Lung microvascular endothelial cell (primary cell): ENCODE measurements around the gene SETD2. TPM values are rescaled to one million over a fixed set of nuclear protein-coding genes. Genes with fewer than 3 reads are reported as not detected.
"Not testable (repeated sequence)": the region's sequence is repeated elsewhere in the genome, so short reads cannot be mapped to it uniquely, and the experiment has no call there.

ENCODE experiments used
- DNase-seq, 2 donors: peaks; one replicate each; pipeline versions ENCODE4 v3.0.0 to v3.0.0-alpha.2; 2010; ENCODE audit warnings: low read depth in 2 of 2
- total RNA-seq: library from RNA; depleted of rRNA; stranded (reverse); fragments of >200 nt; gene quantifications from 2 replicates; pipeline ENCODE4 v1.2.1, GENCODE V29; 2014

SETD2 gene
- total RNA-seq, 1 donor from 2014 or later: 24.4 TPM

- no peak for DNase-seq
Observed at GRCh38 chr3:47103619-47104018, 60.3 kb downstream of the SETD2 start.

- no peak for DNase-seq
Observed at GRCh38 chr3:47102081-47102600, 61.8 kb downstream of the SETD2 start.

- peak in 1 of 2 donors; percentile 3 for DNase-seq
Observed at GRCh38 chr3:47098910-47099309, 65.0 kb downstream of the SETD2 start.

GRCh38 chr3:47097864-47098263 lies 66.0 kb downstream of the SETD2 start:
- DNase-seq: no peak

GRCh38 chr3:47096959-47097358 lies 67.0 kb downstream of the SETD2 start:
- peak in 1 of 2 donors; percentile 44 for DNase-seq

GRCh38 chr3:47092090-47092489 lies 71.8 kb downstream of the SETD2 start:
- DNase-seq: no peak

GRCh38 chr3:47089630-47090029 lies 74.3 kb downstream of the SETD2 start:
- DNase-seq: no peak

GRCh38 chr3:47086071-47086470 lies 77.8 kb downstream of the SETD2 start:
- DNase-seq: no peak

- no peak for DNase-seq
Observed at GRCh38 chr3:47083786-47084185, 80.1 kb downstream of the SETD2 start.

GRCh38 chr3:47082519-47082918 lies 81.4 kb downstream of the SETD2 start:
- DNase-seq: no peak

- no peak for DNase-seq
Observed at GRCh38 chr3:47079432-47079831, 84.5 kb downstream of the SETD2 start.

GRCh38 chr3:47073685-47074084 lies 90.2 kb downstream of the SETD2 start:
- no peak for DNase-seq

- DNase-seq: no peak
Observed at GRCh38 chr3:47070770-47071169, 93.1 kb downstream of the SETD2 start.

GRCh38 chr3:47066259-47066658 lies 97.7 kb downstream of the SETD2 start:
- DNase-seq: not testable (repeated sequence)

- no peak for DNase-seq
Observed at GRCh38 chr3:47065681-47066080, 98.2 kb downstream of the SETD2 start.

- DNase-seq: no peak
Observed at GRCh38 chr3:47065058-47065457, 98.9 kb downstream of the SETD2 start.

- no peak for DNase-seq
Observed at GRCh38 chr3:47057212-47057671, 106.7 kb downstream of the SETD2 start.

- no peak for DNase-seq
Observed at GRCh38 chr3:47056705-47057104, 107.2 kb downstream of the SETD2 start.

GRCh38 chr3:47054412-47054811 lies 109.5 kb downstream of the SETD2 start:
- DNase-seq: peak in 1 of 2 donors; percentile 19

GRCh38 chr3:47047673-47048072 lies 116.2 kb downstream of the SETD2 start:
- DNase-seq: peak; percentile 7 to 19

GRCh38 chr3:47047069-47047468 lies 116.8 kb downstream of the SETD2 start:
- DNase-seq: no peak

- DNase-seq: no peak
Observed at GRCh38 chr3:47042231-47042791, 121.6 kb downstream of the SETD2 start.

- no peak for DNase-seq
Observed at GRCh38 chr3:47041114-47041513, 122.8 kb downstream of the SETD2 start.

GRCh38 chr3:47037302-47037701 lies 126.6 kb downstream of the SETD2 start:
- DNase-seq: not testable (repeated sequence)
